ENCODE measurements around the gene CEP95. TPM values are rescaled to one million over a fixed set of nuclear protein-coding genes. Genes with fewer than 3 reads are reported as not detected.

Gene CEP95
- total and polyA plus RNA-seq, 2 donors (not counting 1 experiment from before 2014, with no cell fraction given): 16.6 to 24.8 TPM

- DNase-seq (ENCODE audit: low read depth in 2 of 2): no peak
- Histone ChIP-seq H2AFZ (ENCODE audit: low read length) (no peak overlapping the region), H3K4me1 (ENCODE audit: control insufficient read depth, extremely low read depth, insufficient read depth, low read length) (no peaks in the 10 kb centered on the region), H3K4me2 (ENCODE audit: extremely low read depth, insufficient read depth, low read length) (no peak overlapping the region), H3K27ac (ENCODE audit: insufficient read depth, low read length) (peak overlapping the region; percentile 7), H3K27me3 (ENCODE audit: control insufficient read depth, insufficient read depth, low read length) (no peaks in the 10 kb centered on the region), H3K36me3 (ENCODE audit: control insufficient read depth, insufficient read depth, low read length) (peaks cover 18% of the 10 kb centered on the region), H3K9me3 (ENCODE audit: control insufficient read depth, insufficient read depth, low read depth, low read length) (no peaks in the 10 kb centered on the region), H3K4me3 (replicated peaks in 1 of 4; ENCODE audit: control extremely low read depth in 1 of 4, insufficient read depth in 1 of 4, low read depth in 3 of 4, low read length in 4 of 4) (no peak overlapping the region), H3K9ac (ENCODE audit: insufficient read depth, low read length) (no peak overlapping the region), H3K79me2 (ENCODE audit: control insufficient read depth, insufficient read depth, low read length) (peaks cover 11% of the 10 kb centered on the region), H4K20me1 (ENCODE audit: control insufficient read depth, extremely low read depth, insufficient read depth, low read length) (no peaks in the 10 kb centered on the region)
- TF ChIP-seq EZH2 (IDR thresholded peaks at IDR 0.05; ENCODE audit: low read length, missing control alignments): no peak
- TF ChIP-seq, protein P1, sequence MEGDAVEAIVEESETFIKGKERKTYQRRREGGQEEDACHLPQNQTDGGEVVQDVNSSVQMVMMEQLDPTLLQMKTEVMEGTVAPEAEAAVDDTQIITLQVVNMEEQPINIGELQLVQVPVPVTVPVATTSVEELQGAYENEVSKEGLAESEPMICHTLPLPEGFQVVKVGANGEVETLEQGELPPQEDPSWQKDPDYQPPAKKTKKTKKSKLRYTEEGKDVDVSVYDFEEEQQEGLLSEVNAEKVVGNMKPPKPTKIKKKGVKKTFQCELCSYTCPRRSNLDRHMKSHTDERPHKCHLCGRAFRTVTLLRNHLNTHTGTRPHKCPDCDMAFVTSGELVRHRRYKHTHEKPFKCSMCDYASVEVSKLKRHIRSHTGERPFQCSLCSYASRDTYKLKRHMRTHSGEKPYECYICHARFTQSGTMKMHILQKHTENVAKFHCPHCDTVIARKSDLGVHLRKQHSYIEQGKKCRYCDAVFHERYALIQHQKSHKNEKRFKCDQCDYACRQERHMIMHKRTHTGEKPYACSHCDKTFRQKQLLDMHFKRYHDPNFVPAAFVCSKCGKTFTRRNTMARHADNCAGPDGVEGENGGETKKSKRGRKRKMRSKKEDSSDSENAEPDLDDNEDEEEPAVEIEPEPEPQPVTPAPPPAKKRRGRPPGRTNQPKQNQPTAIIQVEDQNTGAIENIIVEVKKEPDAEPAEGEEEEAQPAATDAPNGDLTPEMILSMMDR (conservative IDR thresholded peaks at IDR 0.05 in 1 of 2, IDR thresholded peaks at IDR 0.05 in 1 of 2; ENCODE audit: low read depth in 1 of 2, low read length in 2 of 2): no peak
Observed at GRCh38 chr17:64546716-64547115, 39.9 kb downstream of the CEP95 start.

DNA sequence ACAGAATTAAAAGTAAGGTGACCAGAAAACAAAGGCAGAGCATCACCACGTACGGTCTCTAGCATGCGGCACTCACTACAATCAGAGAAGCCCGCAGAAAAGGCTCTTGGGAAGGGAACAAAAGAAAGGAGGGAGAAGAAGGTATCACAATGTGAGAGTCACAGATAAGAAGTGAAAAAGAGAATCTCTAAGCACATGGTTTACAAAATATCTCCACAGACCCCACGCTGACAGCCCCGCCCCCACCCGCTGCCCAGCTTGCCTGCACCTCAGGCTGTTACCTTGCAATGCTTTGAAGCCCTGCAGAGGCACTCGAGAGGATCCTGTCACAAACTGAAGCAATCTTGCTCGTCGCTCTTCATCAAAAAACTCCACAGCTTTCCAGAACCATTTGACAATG is 40.5 kb downstream of the CEP95 start:
- no peak overlapping the region for H3K9ac ChIP-seq (ENCODE audit: insufficient read depth, low read length)
- no peaks in the 10 kb centered on the region for H3K27me3 ChIP-seq (ENCODE audit: control insufficient read depth, insufficient read depth, low read length)
- TF ChIP-seq, protein P1 (conservative IDR thresholded peaks at IDR 0.05 in 1 of 2, IDR thresholded peaks at IDR 0.05 in 1 of 2; ENCODE audit: low read depth in 1 of 2, low read length in 2 of 2): no peak
- TF ChIP-seq EZH2 (IDR thresholded peaks at IDR 0.05; ENCODE audit: low read length, missing control alignments): no peak
- H3K36me3 ChIP-seq (ENCODE audit: control insufficient read depth, insufficient read depth, low read length): peaks cover 16% of the 10 kb centered on the region
- H3K4me3 ChIP-seq (replicated peaks in 1 of 4; ENCODE audit: control extremely low read depth in 1 of 4, insufficient read depth in 1 of 4, low read depth in 3 of 4, low read length in 4 of 4): no peak overlapping the region
- no peaks in the 10 kb centered on the region for H3K9me3 ChIP-seq (ENCODE audit: control insufficient read depth, insufficient read depth, low read depth, low read length)
- H3K4me1 ChIP-seq (ENCODE audit: control insufficient read depth, extremely low read depth, insufficient read depth, low read length): no peaks in the 10 kb centered on the region
- no peak for DNase-seq (ENCODE audit: low read depth in 2 of 2)
- peaks cover 9% of the 10 kb centered on the region for H3K79me2 ChIP-seq (ENCODE audit: control insufficient read depth, insufficient read depth, low read length)
- no peak overlapping the region for H3K4me2 ChIP-seq (ENCODE audit: extremely low read depth, insufficient read depth, low read length)
- H3K27ac ChIP-seq (ENCODE audit: insufficient read depth, low read length): no peak overlapping the region
- no peaks in the 10 kb centered on the region for H4K20me1 ChIP-seq (ENCODE audit: control insufficient read depth, extremely low read depth, insufficient read depth, low read length)
- H2AFZ ChIP-seq (ENCODE audit: low read length): no peak overlapping the region

- peaks cover 22% of the 10 kb centered on the region for H3K36me3 ChIP-seq (ENCODE audit: control insufficient read depth, insufficient read depth, low read length)
- H3K4me1 ChIP-seq (ENCODE audit: control insufficient read depth, extremely low read depth, insufficient read depth, low read length): no peaks in the 10 kb centered on the region
- no peaks in the 10 kb centered on the region for H3K27me3 ChIP-seq (ENCODE audit: control insufficient read depth, insufficient read depth, low read length)
- H3K9ac ChIP-seq (ENCODE audit: insufficient read depth, low read length): no peak overlapping the region
- H4K20me1 ChIP-seq (ENCODE audit: control insufficient read depth, extremely low read depth, insufficient read depth, low read length): no peaks in the 10 kb centered on the region
- H3K4me3 ChIP-seq (replicated peaks in 1 of 4; ENCODE audit: control extremely low read depth in 1 of 4, insufficient read depth in 1 of 4, low read depth in 3 of 4, low read length in 4 of 4): no peak overlapping the region
- DNase-seq (ENCODE audit: low read depth in 2 of 2): no peak
- no peak overlapping the region for H3K27ac ChIP-seq (ENCODE audit: insufficient read depth, low read length)
- H3K4me2 ChIP-seq (ENCODE audit: extremely low read depth, insufficient read depth, low read length): no peak overlapping the region
- H3K79me2 ChIP-seq (ENCODE audit: control insufficient read depth, insufficient read depth, low read length): peaks cover 22% of the 10 kb centered on the region
- no peaks in the 10 kb centered on the region for H3K9me3 ChIP-seq (ENCODE audit: control insufficient read depth, insufficient read depth, low read depth, low read length)
- H2AFZ ChIP-seq (ENCODE audit: low read length): no peak overlapping the region
- TF ChIP-seq EZH2 (IDR thresholded peaks at IDR 0.05; ENCODE audit: low read length, missing control alignments): no peak
- TF ChIP-seq, protein P1 (conservative IDR thresholded peaks at IDR 0.05 in 1 of 2, IDR thresholded peaks at IDR 0.05 in 1 of 2; ENCODE audit: low read depth in 1 of 2, low read length in 2 of 2): no peak
Observed at GRCh38 chr17:64551461-64551860, 44.7 kb downstream of the CEP95 start.
